SKM-1 (cell line): ENCODE data around the gene PHACTR2.
"Not testable (repeated sequence)": the region's sequence is repeated elsewhere in the genome, so short reads cannot be mapped to it uniquely, and the experiment has no call there.

Experiments used
- DNase-seq: peaks from one replicate; lab custom pipeline; 2025; ENCODE audit not compliant: unreplicated experiment; lab: John Stamatoyannopoulos, UW

PHACTR2 gene

DNA sequence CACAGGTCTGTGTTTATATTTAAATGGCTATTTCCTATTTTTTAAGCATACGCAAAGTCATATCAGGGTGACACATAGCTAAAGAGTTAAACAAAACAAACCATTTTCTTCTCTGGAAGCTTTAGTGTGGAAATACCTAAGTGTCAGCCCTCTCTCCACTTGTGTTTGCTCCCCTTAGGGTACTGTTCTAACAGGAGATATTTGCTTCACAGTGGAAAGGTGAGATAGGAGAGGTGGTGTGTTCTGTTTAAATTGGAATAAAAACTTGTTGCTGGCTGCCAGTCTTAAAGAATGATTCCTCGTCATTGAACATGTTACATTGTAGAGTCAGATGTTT lies 18.9 kb downstream of the PHACTR2 start:
- no peak for DNase-seq

DNA sequence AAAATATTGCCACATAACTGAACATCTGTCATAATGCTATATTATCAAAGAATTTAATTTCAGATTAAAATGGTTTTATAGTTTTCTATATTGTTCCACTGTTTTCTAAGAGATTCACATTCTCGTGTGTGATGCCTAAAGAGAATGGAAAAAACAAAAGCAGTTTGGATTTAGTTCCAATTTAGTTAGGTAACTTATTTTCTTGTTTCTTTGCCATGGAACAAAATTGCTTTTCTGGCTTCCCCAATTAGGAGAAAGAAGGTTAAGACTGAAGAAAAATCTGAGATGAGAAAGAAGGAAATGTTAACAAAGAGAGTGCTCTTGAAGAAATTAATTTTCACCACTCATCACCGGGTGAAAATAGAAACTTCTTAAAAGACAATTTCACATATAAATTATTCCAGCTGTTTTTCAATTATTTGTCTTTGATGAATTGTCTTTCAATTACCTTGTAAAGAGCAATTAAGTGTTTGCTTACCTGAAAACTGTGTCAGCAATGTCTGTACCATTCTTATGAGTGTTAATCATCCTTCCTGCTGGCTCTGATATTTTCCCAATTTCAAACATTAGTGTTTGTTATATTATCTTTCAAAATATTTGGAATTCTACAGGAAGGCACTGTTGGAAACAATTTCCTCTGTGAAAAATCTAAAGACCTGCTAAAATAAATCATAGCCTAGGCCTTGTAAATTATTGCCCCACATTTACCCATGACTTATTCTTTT lies 19.5 kb downstream of the PHACTR2 start:
- no peak for DNase-seq

DNA sequence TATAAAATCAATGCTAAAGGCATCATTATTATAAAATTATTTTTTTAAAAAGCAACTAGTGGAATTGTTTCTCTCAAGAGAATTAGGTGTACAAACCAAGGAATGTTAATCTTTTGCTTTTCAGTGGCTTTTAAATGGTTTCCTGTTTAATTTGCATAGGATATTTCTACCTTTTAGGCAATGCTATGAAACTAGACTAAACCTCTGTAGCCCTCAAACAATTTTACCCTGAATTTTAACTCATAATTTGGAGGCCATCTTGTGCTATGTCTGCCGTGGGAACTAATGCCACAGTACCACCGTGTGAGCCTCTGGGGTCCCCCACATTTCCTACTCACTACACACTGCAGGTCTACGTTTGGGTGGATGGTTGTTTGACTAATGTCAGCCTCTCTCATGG lies 20.6 kb downstream of the PHACTR2 start:
- DNase-seq, result no peak

DNA sequence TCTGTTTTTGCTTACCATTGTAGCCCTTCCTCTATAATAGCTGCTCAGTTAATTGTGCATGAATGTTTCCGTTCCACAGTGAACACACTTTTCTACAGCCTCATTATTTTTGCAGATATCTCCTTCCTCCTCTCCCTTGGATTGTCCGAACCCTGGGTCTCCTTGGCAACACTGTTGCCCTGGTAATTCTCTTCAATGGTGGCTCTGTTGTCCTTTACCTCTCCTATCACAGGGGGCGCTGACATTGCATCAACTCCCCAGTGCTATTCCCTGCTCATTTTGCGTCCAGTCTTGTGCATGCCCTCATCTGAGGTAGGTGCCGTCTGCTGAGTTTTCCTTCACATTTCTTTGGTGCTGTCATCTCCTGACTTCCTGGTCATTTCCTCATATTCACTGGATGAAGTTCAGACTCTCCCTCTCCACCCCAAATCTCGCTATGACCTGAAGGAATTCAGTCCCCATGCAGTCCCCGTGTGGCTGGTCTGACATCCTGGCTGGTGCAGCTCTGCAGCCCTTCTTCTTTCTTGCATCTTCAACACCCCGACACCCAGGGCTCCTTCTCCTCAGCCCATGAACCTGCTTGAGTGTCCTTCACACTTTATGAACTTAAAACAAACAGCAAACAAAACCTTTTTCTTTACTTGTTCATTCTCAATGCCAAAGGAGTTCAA lies 21.1 kb downstream of the PHACTR2 start:
- no peak for DNase-seq

DNA sequence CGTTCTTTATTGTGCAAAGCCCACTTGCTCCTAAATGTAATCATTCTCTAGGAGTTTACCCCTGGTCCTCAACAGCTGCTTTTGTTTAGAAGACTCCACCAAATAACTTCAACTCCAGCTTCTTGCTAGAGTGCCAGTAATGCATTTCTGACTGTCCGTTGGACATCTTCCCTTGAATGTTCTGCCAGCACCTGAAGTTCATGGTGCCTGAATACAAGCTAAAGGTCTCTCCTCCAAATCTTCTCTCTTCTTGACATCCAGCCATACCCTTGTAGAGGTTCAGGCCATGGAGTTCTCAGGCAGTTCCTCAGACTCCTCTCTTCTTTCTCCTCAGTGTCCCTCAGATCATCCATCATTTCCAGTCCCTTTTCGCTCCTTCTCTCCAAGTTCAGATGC lies 21.7 kb downstream of the PHACTR2 start:
- no peak for DNase-seq

DNA sequence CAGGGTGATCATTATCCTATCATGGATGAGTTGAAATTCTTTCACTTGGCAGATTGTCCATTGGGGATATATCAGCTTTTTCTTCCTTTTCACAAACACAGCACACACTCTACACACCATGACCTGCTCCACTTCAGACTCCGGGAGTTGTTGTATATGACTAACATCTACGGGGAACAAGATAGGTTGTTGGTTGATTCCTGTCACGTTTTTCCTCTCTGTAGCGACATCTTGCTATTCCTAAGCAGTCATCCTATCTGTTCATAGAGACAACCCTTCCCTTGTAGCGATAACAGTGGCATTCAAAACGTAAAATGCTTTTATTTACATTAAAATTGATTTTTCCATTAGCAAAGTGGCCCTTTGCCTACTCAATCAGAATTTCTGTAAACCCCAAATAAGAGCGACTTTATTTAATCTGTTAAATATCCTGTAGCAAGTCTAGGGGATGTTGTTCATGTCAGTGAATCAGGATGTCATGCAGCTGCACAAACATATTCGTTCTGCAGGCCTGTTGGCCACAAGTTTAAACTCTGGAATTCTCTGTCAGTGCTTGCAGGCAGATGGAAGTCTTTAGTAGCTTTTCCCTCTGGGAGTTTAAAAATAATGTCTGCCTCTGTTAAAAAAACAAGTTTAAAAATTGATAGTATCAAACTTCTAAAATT lies 23.1 kb downstream of the PHACTR2 start:
- no peak for DNase-seq

DNA sequence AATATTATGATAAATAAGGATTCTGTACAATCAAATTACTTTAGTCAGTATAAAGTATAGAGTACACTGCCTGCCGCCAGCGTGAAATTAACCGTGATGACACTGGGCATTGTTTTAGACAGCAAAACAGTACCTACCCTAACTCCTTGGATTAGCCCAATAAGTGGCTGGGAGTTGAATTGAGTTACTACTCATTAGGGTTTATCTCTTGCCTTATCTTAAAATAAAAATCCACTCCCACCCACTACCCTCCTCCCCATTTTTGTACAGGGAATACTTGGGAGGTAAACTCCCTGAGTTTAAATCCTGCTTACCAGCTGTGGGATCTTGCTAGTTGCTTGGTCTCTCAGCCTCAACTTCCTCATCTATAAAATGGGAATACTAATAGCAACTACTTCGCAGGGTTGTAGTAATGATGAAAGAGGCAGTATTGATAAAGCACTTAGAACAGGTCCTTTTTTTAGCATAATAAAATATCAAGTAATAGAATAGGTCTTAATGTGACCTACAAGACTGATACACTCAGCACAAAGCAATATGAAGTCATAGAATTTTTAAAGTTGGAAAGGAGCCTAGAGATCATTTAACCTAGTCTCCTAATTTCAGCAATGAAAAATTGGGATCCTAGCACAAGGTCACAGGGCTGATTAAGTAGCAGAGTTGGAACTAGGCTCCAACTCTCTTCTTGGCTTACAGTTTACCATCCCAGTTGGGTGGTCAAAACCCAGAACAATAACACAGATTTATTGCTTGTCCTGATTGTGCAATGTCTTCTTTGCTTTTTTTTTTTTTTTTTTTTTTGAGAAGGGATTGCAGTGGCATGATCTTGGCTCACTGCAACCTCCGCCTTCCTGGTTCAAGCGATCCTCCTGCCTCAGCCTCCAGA lies 23.8 kb downstream of the PHACTR2 start:
- DNase-seq, result no peak

DNA sequence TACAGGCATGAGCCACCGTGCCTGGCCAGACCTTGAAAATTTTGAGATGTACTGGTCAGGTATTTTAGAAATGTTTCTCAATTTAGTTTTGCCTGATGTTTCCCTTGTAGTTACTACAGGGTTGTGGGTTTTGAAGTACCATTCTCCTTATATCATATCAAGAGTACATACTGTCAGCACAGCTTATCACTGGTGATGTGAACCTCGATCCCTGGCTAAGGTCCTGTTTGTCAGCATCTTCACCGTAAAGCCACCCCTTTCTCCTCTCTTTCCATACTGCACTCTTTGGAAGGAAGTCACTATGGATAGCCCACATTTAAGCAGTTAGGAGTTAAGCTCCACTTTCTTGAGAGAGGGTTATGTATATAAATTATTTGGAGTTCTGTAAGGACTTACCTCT lies 27.8 kb downstream of the PHACTR2 start:
- DNase-seq, result no peak

DNA sequence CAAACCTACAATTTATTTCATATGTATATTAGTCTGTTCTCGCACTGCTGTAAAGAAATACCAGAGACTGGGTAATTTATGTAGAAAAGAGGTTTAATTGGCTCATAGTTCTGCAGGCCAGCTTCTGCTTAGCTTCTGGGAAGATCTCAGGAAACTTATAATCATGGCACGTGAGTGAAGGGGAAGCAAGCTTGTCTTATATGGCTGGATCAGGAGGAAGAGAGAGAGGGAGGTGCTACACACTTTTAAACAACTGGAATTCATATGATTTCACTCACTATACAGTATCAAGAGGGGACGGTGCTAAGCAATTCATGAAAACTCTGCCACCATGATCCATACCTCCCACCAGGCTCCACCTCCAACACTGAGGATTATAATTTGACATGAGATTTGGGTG lies 29.9 kb downstream of the PHACTR2 start:
- DNase-seq, result no peak

DNA sequence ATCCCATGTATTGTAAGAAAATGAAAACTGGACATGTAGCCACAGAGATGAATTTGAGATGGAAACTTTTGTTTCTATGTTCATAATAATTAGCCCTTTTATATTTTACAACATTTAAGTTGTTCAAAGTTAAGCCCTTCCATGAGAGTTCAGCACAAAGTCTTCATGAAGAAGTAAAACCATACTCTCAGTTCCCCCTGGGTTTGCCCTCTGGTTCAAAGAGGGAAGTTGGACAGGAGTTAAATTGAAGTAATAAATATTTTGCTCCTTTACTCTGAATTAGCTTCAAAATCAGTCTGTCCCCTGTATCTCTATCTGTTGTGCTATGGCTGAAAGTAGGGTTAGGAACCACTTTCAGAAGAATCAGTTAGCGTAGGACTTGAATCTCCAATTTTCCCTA lies 31.1 kb downstream of the PHACTR2 start:
- no peak for DNase-seq

DNA sequence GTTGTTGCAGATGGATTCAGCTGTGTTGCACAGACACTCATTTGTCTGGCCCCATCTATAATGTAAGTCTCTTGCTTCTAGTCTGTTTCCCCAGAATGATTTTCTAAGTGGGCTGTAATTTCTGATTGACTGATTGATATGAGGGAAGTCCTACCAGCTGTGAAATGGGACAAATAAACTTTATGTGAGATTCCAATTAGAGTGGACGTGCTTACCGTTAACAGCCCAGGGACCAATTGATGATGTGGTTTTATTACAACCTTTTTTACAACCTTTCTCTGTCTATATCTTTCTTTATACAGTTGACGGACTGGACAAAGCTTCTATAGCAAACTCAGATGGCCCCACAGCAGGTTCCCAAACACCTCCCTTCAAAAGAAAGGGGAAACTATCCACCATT lies 33.9 kb downstream of the PHACTR2 start:
- DNase-seq, result no peak

DNA sequence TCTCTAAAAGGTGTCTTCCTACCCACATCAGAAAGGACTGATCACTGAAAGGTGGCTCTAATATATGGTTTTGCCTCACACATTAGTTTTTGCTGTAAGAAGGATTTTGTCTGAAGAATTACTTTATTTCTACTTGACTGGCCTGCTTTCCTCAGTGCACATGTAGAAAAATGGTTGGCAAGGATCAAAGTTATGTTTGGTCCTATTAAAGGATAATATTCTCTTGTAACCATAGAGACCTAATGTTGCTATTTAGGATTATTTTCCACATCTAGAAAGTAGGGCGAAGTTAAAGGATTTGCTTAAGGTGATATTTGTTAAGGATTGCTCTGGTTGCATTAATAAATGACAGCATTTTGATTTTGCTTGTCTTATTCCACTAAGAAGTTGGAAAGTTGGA lies 40.7 kb downstream of the PHACTR2 start:
- DNase-seq, result no peak

DNA sequence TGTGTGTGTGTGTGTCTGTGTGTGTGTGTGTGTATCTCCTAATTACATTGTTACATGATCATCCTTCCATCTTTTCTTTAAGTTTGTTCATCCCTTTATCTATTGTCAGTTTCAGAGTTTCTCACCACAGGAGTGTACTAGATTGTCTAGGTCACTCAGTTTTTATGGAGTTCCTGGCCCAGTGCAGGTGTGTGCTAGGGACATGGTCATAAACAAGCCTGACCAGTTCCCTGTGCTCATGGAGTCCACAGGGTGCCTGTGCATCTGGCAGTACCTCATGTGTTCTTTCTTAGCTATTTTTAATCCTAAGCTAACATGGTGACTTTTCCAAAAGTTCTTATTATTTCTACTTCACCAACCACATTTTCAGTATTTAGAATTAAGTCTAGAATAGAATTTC lies 43.9 kb downstream of the PHACTR2 start:
- no peak for DNase-seq

DNA sequence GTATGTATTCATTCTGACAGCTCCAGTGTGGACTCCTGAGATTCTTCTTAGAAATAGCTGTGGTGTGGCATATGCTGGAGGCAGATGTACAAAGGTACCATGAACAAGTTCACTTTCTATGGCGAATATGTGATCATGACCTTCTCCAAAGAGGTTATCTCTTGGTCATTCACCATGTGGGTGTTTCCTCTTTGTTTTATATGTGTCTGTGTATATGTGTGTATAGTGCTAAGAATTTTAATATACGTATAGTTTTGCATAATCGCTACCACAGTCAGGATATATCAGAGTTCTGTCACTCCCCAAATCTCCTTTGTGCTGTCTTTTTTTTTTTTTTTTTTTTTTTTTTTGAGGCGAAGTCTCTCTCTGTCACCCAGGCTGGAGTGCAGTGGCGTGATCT lies 47.1 kb downstream of the PHACTR2 start:
- DNase-seq, result no peak

DNA sequence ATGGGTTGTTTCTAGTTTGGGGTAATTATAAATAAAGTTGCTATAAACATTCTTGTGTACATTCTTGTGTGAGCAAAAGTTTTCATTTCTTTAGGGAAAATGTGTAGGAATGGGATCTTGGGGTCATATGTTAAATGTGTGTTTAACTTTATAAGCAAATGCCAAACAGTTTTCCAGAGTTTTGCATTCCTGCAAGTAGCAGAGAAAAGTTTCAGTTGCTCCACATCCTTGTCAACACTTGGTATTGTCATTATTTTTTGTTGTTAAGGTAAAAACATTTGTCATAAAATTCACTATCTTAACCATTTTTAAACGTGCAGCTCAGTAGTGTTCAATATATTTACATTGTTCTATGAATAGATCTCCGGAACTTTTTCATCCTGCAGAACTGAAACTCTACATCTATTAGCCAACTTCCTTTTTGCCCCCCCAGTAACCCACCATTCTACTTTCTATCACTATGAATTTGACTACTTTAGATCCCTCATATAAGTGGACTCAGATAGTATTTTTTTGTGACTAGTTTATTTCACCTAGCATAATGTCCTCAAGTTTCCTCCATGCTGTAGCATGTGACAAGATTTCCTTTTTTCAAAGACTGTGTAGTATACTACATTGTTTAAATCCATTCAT lies 48.4 kb downstream of the PHACTR2 start:
- no peak for DNase-seq

DNA sequence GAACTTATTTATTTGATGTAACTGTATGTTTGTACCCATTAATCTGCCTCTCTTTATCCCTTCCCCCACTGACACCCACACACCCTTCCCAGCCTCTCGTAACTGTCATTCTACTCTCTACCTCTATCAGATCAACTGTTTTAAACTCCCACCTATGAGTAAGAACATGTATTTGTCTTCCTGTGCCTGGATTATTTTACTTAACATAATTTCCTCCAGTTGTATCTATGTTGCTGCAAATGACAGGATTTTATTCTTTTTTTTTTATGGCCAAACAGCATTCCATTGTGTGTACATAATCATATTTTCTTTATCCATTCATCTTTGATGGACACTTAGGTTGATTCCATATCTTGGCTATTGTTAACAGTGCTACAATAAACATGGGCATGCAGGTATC lies 49.3 kb downstream of the PHACTR2 start:
- no peak for DNase-seq

DNA sequence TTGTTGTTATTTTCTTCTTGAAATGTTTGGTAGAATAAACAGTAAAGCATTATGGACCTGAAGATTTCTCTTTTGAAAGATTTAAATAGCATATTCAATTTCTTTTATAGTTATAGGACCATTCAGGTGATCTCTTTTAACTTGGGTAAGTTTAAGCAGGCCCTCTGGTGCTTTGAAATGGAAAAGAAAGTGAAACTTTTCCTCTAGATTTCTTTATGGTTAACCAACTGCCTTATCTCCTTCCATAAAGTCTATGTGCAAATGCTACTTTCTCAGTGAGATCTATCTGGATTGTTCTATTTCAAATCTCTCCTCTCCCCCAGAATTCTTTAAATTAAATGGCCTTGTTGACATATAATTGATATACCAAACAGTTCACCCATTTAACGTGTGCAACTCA lies 54.0 kb downstream of the PHACTR2 start:
- DNase-seq, result no peak

DNA sequence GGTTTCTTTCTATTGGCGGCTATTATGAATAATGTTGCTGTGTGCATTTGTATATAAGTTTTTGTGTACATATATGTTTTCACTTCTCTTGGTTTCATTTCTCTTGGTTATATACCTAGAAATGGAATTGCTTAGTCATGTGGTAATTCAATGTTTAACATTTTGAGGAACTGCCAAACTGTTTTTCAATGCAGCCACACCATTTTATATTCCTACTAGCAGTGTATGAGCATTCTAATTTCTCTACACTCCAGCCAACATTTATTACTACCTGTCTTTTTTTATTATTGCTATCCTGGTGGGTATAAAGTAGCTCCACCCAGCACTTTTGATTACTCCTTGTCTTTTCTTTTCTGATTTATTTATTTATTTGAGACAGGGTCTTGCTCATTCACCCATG lies 54.8 kb downstream of the PHACTR2 start:
- no peak for DNase-seq

DNA sequence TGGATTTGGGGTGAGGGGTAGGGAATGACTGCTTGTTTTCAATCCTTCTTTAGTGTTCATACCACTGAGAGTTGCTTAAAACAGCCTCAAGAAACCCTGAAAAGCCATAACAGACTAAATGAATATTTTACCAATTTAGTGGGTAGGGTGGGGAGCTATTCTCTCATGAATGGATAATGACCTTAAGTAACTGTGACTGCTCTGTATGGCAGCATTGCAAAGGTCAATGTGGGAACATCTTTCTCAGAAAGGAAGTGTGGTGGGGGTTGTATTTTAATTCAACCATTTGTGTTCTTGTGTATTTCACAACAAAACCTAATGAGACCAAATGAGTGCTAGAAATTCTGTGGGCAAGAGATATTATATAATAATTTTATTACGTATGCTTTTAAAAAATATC lies 55.7 kb downstream of the PHACTR2 start:
- DNase-seq, result no peak

DNA sequence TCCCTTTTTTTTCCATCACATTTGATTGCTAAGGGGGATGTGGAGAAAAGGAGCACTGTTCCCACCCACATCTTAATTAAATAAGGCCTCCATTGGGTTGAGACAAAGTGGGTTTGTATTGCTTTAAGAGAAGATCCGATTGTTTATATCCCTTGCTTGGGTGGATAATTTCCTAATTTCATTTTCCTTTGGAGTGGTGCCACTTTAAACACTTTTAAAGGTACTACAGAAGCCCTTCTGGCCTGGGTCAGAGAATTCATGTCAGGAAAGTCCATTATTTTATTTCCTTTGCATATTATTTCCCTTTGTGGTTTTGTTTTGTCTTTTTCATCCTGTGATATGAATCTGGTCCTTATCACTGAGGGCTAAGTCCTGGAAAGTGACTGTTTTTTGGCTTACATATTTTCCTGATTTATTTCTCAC lies 56.9 kb downstream of the PHACTR2 start:
- no peak for DNase-seq

DNA sequence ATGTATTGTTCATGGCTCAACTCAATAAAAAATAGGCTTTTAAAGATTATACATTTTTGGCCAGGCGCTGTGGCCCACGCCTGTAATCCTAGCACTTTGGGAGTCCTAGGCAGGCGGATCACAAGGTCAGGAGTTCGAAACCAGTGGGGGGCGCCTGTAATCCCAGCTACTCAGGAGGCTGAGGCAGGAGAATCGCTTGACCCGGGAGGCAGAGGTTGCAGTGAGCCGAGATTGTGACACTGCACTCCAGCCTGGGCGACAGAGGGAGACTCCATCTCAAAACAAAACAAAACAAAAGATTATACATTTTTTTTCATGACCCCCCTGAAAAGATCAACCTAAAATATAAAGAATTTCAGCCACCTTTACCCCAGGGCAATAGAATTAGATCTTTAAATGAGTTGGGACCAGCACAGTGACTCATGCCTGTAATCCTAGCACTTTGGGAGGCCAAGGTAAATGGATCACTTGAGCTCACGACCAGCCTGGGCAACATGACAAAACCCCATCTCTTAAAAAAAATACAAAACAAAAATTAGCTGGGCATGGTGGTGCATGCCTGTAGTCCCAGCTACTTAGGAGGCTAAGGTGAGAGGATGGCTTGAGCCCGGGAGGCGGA lies 60.4 kb downstream of the PHACTR2 start:
- not testable (repeated sequence) for DNase-seq
